HCT116 (cell line): Measurements from ENCODE around the gene C10orf53.

ENCODE experiments used
- REST ChIP-seq: IDR thresholded peaks from 2 replicates; pipeline ENCODE4 v1.6.1; 2012; ENCODE audit warnings: low read depth
- SP1 ChIP-seq: IDR thresholded peaks from 2 replicates; pipeline ENCODE4 v1.6.1; 2012; ENCODE audit warnings: low read depth

- no peak for TF ChIP-seq SP1
- TF ChIP-seq REST: no peak
These were observed 24.4 kb upstream of the C10orf53 start for GRCh38 chr10:49655099-49655498.
